Smooth muscle cell of the brain vasculature (primary cell): Measurements from ENCODE around the gene LAMC3.
"Not testable (repeated sequence)": the region's sequence is repeated elsewhere in the genome, so short reads cannot be mapped to it uniquely, and the experiment has no call there.

Experiments
- DNase-seq: peaks from one replicate; pipeline ENCODE4 v3.0.0-alpha.2; 2012; ENCODE audit warnings: low read depth, low spot score

The LAMC3 gene

DNA sequence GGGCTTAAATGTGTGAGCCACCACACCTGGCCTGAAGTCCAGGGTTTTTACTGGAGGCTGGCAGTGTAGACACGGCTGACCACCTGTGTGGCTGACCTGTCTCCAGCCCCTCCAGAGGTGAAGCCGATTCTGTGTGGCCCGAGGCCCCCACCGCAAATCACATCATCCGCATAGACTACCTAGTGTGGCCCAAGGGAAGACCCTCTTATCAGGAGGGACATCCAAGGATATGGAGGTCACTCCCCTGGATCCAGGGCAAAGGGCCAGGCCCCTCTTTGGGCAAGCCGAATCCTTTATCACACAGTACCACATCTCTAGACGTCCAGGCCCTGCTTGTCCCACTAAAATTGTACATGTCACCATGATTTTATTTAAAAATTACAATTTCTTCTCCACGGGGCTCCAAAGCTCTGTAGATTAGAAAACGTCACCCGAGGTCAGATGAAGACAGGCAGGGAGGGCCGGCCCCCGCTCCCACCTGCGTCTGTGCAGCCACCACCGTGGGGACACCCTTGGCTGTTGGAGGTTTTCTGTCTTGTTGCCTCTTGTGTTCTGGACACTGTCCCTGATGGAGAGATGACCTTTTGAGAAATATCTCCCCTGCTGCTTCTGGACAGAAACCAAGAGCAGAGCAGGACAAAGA, 20.1 kb downstream of the LAMC3 start:
- DNase-seq, result no peak

DNA sequence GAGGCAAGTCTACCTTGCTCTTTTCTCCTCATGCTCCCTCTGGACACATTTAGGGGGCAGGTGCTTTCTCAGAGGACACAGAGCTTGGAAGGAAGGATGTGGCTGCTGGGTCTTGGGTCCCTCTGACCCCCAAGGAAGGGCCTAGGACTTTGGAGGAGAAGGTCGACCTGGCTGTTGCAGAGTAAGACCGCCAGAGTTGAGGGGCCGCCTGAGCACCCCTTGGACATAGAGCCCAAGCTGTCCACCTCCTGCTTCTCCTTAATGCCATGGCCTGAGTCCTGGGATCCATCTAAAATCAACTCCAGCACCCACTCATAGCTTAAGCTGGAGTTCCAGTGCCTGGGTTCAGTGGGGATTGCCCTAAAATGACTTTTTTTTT, 20.6 kb downstream of the LAMC3 start:
- no peak for DNase-seq

- DNase-seq, result no peak
Measured at GRCh38 chr9:131030239-131031004, 21.4 kb downstream of the LAMC3 start.

DNA sequence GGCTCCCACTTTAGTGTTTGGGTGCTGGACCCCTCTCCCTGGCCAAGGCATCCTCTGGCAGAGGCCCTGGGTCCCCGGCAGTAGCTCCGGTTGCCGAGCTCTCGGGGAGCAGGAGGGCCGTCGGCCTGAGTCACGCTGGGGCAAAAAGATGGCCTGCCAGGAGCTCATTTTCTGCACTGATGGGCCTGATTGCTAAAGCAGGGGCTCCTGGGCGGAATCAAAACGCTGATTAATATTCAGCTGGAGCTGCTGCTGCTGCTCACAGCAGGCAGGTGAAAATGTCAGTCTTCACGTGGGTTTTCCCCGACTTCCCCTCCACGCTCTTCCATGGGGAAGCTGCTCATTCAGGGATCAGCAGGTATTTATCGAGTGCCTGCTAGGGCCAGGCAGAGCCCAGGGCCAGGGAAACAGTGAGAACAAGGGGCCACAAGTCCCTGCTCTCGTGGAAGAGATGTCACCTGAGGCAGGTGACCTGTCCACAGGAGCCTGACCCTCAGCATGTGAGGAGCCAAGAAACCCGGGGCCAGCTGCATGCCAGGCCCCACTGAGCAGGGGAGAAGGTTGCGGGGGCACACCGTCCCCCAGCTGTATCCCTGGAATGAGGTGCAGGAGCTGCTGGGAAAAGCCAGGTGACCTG, 22.1 kb downstream of the LAMC3 start:
- DNase-seq, result no peak

- DNase-seq, result no peak
Measured at GRCh38 chr9:131031642-131032005, 22.6 kb downstream of the LAMC3 start.

DNA sequence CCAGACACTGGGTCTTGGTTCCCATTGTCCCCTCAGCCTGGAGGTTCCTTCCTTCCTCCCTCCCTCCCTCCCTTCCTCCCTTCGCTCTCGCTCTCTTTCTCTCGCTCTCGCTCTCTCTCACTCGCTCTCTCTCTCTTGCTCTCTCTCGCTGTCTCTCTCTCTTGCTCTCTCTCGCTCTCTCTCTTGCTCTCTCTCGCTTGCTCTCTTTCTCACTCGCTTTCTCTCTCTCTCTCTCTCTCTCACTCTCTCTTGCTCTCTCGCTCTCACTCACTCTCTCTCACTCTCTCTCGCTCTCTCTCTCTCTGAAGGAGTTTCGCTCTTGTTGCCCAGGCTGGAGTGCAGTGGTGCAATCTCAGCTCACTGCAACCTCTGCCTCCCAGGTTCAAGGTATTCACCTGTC, 23.4 kb downstream of the LAMC3 start:
- DNase-seq, result no peak

DNA sequence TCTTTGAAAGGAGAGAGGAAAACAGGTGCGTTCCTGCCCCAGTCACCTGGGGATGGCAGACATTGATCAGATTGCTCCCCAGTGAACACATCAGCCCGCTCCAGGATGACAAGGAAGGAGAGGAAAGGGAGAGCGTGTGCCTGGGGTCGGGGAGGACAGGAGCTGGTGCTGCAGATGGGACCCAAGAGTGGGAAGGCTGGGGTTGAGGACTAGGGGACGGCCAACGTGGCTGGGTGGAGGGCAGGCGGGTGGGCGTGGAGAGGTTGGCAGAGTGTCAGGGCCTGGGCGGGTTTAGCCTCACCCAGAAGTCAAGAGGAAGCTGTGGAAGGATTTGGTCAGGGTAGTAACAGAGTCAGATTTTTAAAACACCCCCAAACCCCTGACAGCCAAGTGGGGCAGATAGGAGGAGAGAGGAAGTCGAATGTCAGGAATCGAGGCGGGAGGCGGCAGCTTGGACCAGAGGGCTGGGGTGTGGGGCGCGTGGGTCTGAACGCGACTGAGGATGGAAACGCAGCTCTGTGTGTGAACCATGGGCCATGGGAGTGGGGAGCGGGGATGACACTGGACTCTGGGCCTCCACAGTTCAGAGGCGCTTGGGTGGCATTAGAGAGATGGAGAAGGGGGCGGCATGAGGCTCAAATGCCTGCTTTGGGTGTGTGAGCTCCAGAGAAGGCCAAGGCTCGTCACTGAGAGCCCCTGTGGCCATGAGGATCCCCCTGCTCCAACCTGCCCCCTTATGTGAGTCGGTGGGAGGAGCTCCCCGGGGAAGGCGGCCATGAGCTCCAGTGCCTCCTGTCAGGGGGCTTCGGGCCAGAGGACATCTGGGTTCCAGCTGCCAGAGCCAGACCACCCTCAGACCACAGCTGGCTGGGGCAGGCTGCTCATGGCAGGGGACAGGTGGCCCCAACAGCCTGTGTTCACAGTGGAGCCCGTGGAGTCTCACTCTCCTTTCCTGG, 24.6 kb downstream of the LAMC3 start:
- no peak for DNase-seq

- DNase-seq, result no peak
Measured at GRCh38 chr9:131034268-131034667, 25.3 kb downstream of the LAMC3 start.

- not testable (repeated sequence) for DNase-seq
Measured at GRCh38 chr9:131034749-131035148, 25.8 kb downstream of the LAMC3 start.

DNA sequence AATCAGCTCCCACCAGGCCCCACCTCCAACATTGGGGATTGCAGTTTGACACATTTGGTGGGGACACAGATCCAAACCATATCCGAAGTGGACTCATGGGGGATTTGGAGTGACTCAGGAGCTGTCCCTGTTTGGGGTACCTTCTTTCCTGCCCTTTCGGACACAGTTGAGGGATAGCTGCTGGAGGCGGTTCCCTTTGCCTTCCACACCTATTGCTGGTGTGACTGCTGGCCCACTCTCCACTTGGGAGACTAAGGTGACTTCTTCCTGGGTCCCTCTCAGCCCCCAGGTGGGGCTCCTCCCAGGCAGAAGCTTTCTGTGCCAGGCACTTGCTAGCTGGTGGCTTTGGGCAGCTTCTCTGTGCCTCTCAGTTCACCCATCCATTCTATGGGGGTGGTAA, 26.6 kb downstream of the LAMC3 start:
- no peak for DNase-seq

GRCh38 chr9:131036071-131036470, 27.1 kb downstream of the LAMC3 start:
- no peak for DNase-seq

DNA sequence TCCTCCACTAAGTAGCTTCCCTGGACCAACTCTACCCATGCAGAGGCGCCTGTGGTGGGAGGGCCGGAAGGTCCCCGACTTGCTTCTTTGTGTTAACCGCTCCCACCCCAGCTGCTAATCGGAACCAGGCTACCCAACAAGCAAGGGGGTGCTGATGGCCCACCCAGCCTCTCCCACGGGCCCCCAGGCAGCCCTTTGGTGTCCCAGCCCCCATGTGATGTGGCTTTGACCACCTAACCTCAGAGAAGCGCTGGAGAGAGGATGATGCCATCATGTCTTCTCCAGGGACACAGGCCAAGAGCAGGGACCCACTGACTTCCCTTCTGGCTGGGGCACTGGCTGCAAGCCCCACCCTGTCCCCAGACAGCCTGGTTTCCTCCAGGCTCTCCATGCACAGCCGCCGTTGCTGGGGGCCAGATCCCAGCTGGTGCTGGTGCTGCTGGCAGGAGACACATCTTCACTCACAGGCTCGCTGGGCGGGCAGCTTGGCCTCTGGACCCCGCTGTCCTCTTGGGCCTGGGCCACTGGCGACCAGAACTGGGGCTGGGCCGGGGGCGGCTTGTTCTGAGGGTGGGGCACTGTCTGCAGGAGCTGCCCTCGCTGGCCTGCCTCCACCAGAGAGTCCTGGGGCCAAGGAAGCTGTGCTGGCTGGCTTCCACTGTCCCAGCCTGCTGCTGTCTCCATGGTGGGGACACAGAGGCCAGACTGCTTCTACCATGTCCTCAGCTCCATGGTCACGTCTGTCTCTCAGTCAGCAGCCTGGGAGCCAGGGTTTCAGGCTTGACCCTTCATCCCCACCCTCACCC, 27.8 kb downstream of the LAMC3 start:
- DNase-seq, result no peak

DNA sequence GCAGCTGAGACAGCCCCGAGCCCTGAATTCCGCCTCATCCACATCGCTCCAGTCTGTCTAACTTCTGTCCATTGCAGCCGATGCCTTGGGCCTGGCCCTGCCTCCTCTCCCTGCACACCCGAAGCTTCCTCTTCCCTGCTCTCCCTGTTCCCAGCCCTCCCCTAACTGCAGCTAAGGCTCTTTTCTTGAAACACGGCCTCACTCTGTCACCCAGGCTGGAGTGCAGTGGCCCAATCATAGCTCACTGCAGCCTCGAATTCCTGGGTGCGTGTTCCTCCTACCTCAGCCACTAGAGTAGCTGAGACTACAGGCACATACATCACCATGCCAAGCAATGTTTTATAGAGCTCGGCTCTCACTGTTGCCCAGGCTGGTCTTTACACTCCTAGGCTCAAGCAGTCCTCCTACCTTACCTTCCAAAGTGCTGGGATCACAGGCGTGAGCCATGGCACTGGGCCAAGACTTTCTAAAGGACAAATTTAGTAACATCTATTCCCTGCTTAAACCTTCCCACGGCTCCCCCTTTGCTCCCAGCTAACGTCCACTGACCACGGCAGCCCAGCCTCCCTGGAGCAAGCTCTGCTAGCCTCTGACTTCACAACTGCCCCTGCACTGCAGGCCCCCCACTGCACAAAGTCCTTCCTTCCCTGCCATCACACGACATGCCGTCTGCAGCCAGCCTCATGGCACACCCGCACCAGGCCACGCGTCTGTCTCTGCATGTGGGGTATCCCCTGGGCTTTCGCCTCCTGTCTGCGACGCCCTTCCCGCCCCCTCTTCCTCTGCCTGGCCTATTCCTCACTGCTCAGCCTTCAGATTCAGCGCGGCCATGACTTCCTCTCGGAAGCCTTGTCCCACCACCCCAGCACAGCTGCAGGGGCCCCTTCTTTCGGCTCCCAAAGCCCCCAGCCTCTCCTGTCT, 28.6 kb downstream of the LAMC3 start:
- no peak for DNase-seq

DNA sequence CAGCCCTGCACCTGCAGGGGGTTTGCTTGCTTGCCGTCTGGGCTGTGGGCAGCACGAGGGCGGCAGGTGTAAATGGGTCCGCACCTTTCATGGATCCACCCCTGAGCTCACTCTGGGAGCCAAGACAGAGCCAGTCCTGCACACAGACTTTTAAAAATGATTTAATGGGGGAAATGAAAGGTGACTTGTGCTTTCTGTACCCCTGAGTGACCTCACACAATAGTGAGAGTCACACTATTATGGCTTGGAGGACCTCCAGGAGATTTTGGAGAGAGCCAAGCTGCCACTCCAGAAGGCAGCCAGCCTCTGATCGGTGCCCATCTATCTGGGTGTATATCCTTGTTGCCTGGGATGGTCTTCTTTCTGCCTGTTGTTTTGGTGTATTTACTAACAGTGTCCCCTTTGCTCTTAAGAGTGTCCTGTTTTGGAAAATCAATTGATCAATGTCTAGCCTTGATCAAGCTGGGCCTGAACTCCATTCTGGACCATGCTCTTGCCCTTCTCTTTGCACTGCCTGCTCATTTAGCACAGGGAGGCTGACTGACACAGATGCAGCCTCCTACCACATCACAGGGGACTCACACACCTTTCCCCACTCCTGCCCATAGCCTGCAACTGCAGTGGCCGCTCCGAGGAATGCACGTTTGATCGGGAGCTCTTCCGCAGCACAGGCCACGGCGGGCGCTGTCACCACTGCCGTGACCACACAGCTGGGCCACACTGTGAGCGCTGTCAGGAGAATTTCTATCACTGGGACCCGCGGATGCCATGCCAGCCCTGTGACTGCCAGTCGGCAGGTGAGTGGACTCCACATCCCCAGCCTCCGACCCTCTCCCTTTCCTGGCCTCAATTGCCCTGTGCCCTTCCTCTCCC, 29.5 kb downstream of the LAMC3 start:
- no peak for DNase-seq

GRCh38 chr9:131039129-131039954, 30.4 kb downstream of the LAMC3 start:
- no peak for DNase-seq

DNA sequence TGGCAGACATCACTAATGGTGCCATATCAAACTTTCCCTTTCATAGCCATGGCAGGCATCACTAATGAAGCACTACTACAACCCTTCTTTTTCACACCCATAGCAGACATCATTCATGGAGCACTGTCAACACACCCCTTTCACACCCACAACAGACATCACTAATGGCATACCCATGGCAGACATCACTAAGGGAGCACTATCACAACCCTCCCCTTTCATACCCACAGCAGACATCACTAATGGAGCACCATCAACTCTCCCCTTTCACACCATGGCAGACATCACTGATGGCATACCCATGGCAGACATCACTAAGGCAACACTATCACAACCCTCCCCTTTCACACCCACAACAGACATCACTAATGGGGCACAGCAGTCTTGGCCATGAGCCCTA, 33.7 kb downstream of the LAMC3 start:
- DNase-seq, result no peak

DNA sequence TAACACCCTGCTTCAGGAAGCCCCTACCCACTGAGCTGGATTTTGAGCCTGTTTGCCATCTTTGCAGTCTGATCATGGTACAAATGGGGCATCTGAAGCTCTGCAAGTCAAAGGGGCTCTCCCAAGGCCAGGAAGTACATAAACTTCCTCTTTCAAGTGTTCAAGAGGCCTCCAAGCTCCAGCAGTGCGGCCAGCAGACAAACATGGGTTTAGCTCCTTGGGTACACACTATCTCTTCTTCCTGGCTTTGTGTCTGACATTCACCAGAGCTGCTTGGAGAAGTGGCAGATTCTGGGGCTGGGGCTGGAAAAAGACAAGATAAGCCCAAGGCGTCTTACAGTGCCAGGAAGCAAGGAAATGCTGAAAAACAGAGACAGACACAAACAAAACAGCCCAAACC, 34.1 kb downstream of the LAMC3 start:
- no peak for DNase-seq

DNA sequence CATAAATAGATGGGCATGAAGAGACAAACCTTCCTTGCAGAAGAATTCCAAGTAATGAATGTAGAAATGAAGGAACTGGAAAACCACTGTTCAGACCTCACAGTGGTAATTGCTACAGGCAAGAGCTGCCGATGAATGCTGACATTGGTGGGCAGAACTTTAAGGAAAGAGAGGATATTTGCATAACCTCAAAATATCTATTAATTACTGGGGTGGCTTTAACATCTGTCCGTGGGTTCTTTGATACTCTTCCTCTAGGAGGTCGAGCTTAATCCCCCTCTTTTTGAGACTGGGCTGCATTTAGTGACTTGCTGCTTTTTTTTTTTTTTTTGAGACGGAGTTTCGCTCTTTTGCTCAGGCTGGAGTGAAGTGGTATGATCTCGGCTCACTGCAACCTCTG, 34.7 kb downstream of the LAMC3 start:
- no peak for DNase-seq
